Measurements from ENCODE around the gene LANCL2.

LANCL2 gene, protein sequence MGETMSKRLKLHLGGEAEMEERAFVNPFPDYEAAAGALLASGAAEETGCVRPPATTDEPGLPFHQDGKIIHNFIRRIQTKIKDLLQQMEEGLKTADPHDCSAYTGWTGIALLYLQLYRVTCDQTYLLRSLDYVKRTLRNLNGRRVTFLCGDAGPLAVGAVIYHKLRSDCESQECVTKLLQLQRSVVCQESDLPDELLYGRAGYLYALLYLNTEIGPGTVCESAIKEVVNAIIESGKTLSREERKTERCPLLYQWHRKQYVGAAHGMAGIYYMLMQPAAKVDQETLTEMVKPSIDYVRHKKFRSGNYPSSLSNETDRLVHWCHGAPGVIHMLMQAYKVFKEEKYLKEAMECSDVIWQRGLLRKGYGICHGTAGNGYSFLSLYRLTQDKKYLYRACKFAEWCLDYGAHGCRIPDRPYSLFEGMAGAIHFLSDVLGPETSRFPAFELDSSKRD

DNA sequence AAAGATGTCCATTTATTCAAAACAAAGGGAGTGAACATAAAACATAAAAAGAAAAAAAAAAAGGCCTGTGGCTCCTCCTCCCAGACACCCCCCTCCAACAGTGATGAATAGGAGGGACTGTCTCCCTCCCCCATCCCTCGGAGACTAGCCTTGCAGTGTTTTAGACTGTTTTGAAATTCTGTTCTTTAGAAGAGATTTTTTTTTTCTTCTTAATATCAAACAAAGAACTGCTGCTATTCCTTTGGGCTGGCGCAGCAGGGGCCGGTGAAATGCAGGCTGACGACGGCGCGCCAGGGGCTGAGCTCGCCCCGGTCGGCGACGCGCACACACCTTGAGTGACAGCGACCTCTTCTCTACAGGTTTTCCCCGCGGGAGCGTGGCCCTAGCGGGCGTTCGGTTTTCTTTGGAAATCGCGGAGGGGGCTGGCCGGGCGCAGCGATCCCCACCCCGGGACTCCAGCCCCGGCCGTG, at the start of gene LANCL2:
TSS of gene LANCL2 (plus strand) at position 133 of the 470 bp plus-strand sequence. CDS start 689 bp downstream, outside the sequence.
- H3K9me3 Mint-ChIP-seq: no peaks in the 10 kb centered on the region
- H3K27ac Mint-ChIP-seq: peak within 1 kb of the TSS; percentile 94
- peaks cover 10% of the 10 kb centered on the region for H3K36me3 Mint-ChIP-seq
- CTCF ChIA-PET: no interaction called here
- H3K27me3 Mint-ChIP-seq: peaks cover 5% of the 10 kb centered on the region
- peak within 1 kb of the TSS; percentile 85 for H3K4me3 Mint-ChIP-seq
- no peak for DNase-seq
- peaks cover 30% of the 10 kb centered on the region for H3K4me1 Mint-ChIP-seq

DNA sequence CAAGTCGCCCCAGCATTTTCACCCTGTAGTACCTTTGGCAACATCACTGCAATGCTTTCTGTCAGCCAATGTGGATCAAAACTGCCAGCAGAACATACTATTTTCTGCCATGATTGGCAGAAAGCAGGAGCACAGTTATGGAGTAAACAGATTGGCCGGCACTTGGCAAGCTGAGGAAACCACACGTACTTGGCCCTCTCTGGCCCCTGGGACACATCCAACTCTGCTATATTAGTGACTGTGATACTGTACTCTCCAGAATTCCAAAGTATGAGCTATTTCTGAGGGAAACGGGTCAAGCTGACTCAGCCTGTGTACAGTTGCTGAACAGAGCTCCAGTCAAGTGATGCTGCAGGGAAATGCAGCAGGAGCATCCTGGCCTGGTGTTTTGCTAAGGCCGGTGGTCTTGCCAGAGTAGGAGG, 39.8 kb upstream of the LANCL2 start:
- H3K4me3 Mint-ChIP-seq: no peak overlapping the region
- no peaks in the 10 kb centered on the region for H3K4me1 Mint-ChIP-seq
- CTCF ChIA-PET: no interaction called here
- no peaks in the 10 kb centered on the region for H3K9me3 Mint-ChIP-seq
- no peaks in the 10 kb centered on the region for H3K36me3 Mint-ChIP-seq
- H3K27me3 Mint-ChIP-seq: peaks cover 14% of the 10 kb centered on the region
- no peak overlapping the region for H3K27ac Mint-ChIP-seq
- no peak for DNase-seq

DNA sequence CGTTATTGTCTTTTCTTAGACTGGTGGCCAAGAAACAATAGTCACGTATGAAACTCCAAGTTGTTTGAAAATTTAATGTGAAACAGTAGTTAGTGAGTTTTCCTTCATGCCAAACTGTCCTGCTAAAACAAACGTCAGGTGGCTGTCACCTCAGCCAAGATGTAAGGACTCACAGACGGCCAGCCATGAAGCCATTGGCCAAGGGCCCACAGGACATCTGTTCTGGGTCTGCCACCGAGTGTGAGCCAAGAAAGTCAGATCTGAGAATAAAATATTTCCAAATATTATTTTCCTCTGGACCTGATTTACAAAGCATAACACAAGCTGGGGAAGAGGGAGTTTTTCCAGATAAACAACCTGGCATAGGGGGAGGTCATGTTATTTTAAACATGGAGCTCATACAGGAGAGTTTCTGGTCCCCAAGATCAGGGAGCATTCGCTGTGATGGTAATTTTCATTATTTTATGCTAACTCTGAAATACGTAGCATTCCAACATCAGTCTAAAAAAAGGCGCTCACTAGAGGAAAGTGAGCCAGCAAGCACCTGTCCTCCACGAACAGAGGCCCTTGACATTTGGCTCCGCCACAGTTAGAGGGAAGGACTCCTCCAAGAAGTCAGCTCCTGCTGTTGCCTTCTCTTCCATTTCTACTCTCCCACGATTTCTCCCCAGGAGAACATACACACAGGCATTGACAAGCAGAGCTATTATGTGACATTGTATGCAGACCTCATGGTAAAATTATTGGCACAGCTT, 38.9 kb upstream of the LANCL2 start:
- no peak overlapping the region for H3K27ac Mint-ChIP-seq
- no peaks in the 10 kb centered on the region for H3K4me1 Mint-ChIP-seq
- CTCF ChIA-PET: no interaction called here
- no peak for DNase-seq
- no peak overlapping the region for H3K4me3 Mint-ChIP-seq
- no peaks in the 10 kb centered on the region for H3K9me3 Mint-ChIP-seq
- H3K27me3 Mint-ChIP-seq: peaks cover 21% of the 10 kb centered on the region
- no peaks in the 10 kb centered on the region for H3K36me3 Mint-ChIP-seq

DNA sequence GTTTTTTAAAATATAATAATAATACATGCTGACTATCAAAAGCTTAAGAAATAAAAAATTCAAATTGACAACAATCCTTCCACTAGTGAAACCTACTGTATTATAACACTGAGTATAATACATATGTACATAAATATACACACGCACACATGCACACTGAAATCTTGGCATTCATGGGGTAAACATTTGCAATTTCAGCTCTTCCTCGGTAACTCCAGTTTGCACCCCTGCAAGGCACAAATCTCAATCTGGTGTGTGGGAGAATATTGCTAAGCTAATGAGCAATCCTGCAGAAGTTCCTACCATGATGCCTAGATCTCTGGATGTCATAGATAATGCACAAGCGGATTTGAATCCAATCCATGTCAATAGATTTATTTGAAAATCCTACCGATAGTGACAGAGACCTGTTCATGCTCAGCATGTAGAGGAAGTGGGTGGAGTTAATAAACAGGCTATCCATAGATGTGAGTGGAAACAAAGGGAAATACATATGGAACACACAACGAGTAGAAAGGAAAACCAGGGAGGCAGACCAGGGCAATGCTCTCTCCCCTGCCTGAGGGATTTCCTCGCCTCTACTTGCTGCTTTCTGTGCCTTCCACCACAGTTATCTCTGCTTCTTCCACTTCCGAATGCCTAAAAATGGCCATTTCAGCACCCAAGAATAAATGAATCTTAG, 38.1 kb upstream of the LANCL2 start:
- no peak overlapping the region for H3K4me3 Mint-ChIP-seq
- DNase-seq: no peak
- no peaks in the 10 kb centered on the region for H3K4me1 Mint-ChIP-seq
- H3K27ac Mint-ChIP-seq: no peak overlapping the region
- peaks cover 22% of the 10 kb centered on the region for H3K27me3 Mint-ChIP-seq
- no peaks in the 10 kb centered on the region for H3K36me3 Mint-ChIP-seq
- no peaks in the 10 kb centered on the region for H3K9me3 Mint-ChIP-seq
- CTCF ChIA-PET: no interaction called here

DNA sequence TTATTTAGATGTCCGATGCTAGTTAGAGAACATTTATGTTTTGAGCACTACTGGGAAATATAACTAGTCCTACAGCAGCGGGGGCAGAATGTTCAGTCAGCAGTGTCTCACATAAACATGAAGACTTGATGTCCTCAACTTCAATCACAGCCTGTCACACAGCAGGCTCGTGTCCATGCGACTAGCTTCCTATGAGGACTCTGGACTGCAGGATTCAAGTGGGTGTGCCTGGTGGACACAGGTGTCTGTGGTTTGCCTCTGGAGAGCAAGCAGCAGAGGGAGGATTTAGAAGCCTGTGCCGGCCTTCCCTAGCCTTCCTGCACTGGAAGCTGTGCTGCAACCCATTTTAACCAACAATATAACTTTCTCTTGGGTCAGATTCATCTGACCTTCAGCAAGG, 30.0 kb upstream of the LANCL2 start:
- CTCF ChIA-PET: no interaction called here

DNA sequence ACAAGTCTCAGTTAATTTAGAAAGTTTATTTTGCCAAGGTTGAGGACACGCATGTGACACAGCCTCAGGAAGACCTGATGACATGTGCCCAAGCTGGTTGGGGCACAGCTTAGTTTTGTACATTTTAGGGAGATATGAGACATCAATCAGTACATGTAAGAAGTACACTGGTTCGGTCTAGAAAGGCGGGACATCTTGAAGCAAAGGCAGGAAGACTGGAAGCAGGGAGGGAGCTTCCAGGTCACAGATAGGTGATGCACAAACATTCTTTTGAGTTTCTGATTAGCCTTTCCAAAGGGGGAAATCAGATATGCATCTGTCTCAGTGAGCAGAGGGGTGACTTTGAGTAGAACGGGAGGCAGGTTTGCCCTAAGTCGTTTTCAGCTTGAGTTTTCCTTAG, 29.4 kb upstream of the LANCL2 start:
- no peak overlapping the region for H3K27ac Mint-ChIP-seq
- H3K4me1 Mint-ChIP-seq: no peaks in the 10 kb centered on the region
- H3K36me3 Mint-ChIP-seq: no peaks in the 10 kb centered on the region
- H3K27me3 Mint-ChIP-seq: peaks cover 9% of the 10 kb centered on the region
- CTCF ChIA-PET: interaction anchor here (1.7 kb wide), 1 partner anchor 21 kb away, joined by 3 read pairs; no protein-coding TSS in a partner anchor
- DNase-seq: no peak
- no peak overlapping the region for H3K4me3 Mint-ChIP-seq
- no peaks in the 10 kb centered on the region for H3K9me3 Mint-ChIP-seq

More for the DNA sequence above, 30.0 kb upstream of the LANCL2 start:
- Mint-ChIP-seq H3K4me3 (no peak overlapping the region), H3K36me3 (no peaks in the 10 kb centered on the region), H3K4me1 (no peaks in the 10 kb centered on the region), H3K9me3 (no peaks in the 10 kb centered on the region), H3K27me3 (peaks cover 12% of the 10 kb centered on the region), H3K27ac (no peak overlapping the region)
- no peak for DNase-seq

DNA sequence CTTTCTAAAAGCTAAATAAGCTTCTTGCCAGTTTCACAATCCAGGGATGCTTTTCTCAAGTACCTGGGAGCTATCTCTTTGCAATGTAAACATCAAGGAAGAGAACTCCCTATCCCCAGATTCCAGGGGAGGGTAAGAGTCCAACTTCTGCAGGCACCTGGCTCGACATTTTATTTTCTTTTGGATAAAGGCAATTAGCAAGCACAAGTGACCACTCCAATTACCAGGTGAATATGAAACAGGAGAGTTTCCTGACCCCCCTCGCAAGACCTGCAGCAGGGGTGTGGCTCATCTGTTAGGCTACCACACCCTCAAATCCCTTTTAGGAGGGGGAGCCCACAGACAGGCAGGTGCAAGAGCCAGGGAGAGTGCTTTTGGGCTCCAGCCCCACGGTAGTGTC, 28.6 kb upstream of the LANCL2 start:
- CTCF ChIA-PET: interaction anchor here (0.5 to 1.7 kb wide), 2 partner anchors 15 to 21 kb away, joined by 3 read pairs; no protein-coding TSS in a partner anchor
- Mint-ChIP-seq H3K9me3 (no peaks in the 10 kb centered on the region), H3K4me1 (no peaks in the 10 kb centered on the region), H3K36me3 (no peaks in the 10 kb centered on the region), H3K27me3 (peaks cover 3% of the 10 kb centered on the region), H3K27ac (no peak overlapping the region), H3K4me3 (no peak overlapping the region)
- DNase-seq: no peak

DNA sequence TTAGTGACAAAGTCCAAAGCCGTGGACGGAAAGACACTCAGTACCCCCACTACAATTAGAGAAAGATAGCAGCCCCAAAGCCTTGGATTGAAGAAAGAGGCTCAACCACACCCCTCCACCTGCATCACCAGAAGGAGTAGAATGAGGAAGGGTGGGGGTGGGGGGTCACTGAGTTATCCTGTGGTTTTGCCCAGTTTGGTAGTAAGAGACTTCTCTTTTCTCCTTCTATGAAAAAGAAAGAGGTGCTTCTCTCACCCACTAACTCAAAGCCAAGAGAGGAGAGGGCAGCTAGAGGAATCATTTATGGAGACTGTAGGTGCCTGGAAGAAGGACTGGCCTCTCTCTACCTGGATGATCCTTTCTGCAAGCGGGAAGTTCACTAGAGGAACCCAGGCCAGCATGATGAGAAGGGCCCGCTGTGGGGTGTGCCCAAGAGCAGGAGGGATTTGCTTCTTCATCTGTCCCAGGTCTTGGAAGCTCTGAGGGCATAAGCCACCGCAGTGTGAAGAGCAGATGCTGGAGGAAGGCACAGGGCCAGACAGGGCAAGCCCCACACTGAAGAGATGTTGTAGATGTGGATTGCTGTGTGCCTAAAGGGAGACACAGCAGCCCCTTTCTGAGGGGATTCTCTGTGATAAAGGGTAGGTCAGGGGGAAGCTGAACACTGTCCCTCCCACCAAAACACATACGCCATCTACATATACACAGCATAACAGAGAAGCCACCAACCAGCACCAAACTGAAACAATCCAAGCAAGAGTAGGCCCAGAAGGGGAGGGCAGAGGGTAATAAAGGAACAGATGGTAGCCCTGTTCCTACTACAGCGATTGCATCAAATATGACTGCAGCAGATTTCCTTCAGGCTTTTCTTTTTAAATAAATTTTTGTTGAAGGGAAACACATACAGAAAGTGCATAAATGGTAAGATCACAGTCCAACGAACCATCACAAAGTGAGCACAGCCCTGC, 25.8 kb upstream of the LANCL2 start:
- H3K27ac Mint-ChIP-seq: no peak overlapping the region

DNA sequence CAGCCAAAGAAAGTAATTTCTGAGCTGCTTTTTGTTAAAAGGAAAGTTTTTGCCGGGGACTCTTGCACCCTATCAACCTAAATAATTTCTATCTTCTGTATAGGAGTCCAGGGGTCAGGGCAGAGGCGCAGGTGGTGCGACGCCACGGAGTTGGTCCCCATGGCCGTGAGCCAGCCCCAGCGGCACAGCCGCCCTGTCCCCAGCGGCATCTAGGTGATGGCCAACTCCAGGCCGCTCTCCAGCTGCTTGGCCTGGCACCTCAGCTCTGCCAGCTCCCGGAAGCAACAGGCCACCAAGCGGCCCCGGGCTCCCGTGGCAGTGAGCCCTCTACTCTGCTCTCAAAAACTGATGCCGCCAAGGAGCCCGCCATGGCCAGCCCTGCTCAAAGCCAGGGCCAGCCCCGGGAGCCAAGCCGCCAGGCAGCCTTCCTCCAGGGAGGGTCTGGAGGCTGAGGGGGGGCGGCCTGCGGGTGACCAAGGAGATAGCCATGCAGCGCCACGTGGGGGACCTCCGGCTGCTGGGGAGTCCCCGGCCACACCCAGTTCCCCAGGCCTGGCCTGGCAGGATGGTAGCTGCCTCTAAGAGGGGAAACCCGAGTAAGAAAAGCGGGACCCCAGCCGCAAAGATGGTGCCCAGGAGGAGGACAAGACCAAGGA, 22.8 kb upstream of the LANCL2 start:
- H3K9me3 Mint-ChIP-seq: peaks cover 3% of the 10 kb centered on the region
- no peak for DNase-seq
- CTCF ChIA-PET: no interaction called here
- no peak overlapping the region for H3K4me3 Mint-ChIP-seq
- H3K27ac Mint-ChIP-seq: no peak overlapping the region
- H3K4me1 Mint-ChIP-seq: no peaks in the 10 kb centered on the region
- H3K27me3 Mint-ChIP-seq: no peaks in the 10 kb centered on the region
- H3K36me3 Mint-ChIP-seq: no peaks in the 10 kb centered on the region

More for the DNA sequence above, 25.8 kb upstream of the LANCL2 start:
- Mint-ChIP-seq H3K4me3 (no peak overlapping the region), H3K9me3 (peaks cover 3% of the 10 kb centered on the region), H3K4me1 (no peaks in the 10 kb centered on the region), H3K27me3 (peaks cover 3% of the 10 kb centered on the region), H3K36me3 (no peaks in the 10 kb centered on the region)
- CTCF ChIA-PET: no interaction called here
- DNase-seq: no peak

DNA sequence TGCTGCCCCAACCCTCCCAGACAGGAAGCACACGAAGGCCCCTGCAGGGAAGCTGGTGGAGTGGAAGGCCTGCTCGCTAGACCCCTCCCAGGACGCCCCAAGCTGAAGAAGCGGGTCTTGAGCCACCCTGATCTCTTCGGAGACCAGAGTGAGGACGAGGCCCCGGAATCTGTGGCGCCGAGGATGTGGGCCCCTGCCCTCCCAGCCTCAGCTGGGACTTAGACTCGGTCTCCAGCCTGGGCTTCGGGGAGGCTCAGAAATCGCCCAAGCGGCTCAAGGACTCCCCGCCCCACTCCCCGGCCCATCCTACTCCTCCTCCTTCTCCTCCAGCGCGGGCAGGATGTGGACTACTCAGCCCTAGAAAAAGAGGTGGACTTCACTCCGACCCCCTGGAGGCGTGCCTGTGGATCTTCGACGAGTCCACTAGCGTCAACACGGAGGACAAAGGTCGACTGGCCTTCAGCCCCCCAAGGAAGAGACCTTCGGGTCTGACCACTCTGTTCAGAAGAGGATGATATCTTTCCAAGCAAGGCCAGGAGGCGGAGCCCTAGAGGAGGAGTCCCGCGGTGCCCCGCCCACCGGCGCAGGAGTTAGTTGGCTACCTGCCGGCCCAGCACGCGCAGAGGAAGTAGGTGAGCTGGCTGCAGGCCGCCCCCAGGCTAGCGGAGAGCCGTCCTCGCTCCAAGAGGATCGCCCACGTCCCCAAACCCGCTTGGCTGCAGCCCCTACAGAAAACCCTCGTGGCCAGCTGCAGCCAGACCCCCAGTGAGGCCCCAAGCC, 21.9 kb upstream of the LANCL2 start:
- no peaks in the 10 kb centered on the region for H3K36me3 Mint-ChIP-seq
- no peak for DNase-seq
- no peak overlapping the region for H3K27ac Mint-ChIP-seq
- H3K4me3 Mint-ChIP-seq: no peak overlapping the region
- CTCF ChIA-PET: no interaction called here
- peaks cover 3% of the 10 kb centered on the region for H3K9me3 Mint-ChIP-seq
- H3K4me1 Mint-ChIP-seq: no peaks in the 10 kb centered on the region
- no peaks in the 10 kb centered on the region for H3K27me3 Mint-ChIP-seq

DNA sequence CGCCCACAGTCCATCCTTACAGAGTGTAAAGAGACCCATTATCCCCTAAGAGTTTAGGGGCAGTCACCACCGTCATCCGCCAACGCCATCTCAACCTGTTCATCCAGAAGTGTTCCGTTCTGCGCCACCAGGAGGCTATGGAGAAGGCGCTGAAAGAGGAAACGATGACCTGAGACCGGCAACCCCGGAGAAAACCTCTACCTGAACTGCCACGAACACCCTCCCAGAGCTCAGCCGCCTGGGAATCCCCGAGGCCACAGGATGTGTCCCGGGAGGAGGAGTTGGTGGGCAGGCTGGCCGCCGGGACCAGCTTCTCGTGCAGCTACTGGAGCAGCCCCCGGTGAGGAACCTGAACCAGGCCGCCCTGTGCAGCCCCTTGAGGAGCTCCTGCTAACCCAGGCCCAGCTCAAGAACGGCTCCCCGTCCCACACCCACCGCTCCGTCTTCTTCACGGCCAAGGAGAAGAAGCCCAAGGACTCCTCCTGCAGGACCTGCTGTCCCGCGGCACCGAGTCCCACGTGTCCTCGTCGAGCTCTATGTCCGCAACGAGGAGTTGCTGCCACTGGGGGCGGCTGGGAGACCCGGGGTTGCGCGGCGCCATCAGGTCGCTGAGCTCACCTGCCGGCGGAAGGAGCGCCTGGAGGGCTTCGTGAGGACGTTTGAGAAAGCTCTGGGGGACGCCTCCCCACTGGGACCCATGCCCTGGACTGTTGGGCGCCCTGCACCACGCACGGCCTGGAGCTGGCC, 21.1 kb upstream of the LANCL2 start:
- H3K27me3 Mint-ChIP-seq: peaks cover 4% of the 10 kb centered on the region
- H3K27ac Mint-ChIP-seq: no peak overlapping the region
- no peaks in the 10 kb centered on the region for H3K36me3 Mint-ChIP-seq
- no peaks in the 10 kb centered on the region for H3K4me1 Mint-ChIP-seq
- no peak for DNase-seq
- CTCF ChIA-PET: no interaction called here
- H3K4me3 Mint-ChIP-seq: no peak overlapping the region
- peaks cover 3% of the 10 kb centered on the region for H3K9me3 Mint-ChIP-seq

DNA sequence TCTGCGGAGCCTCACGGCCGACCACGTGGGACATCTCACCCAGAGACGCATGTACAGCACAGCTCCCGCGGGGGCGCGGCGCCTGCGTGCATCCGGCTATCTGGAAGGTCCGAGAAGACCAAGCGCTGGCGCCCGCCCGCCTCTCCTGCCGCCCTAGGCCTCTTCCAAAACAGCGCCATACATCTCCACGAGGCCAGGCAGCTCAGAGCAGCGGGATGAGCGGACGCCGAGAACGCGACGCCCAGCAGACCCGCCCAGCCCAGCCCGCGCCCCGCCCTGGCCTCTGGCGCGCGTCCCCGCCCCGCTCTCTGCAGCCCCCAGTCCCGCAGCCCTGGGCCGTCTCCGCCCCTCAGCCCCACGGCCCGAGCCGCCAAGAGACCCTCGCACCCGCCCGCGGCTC, 20.3 kb upstream of the LANCL2 start:
- H3K36me3 Mint-ChIP-seq: no peaks in the 10 kb centered on the region
- H3K4me1 Mint-ChIP-seq: no peaks in the 10 kb centered on the region
- H3K4me3 Mint-ChIP-seq: no peak overlapping the region
- H3K27me3 Mint-ChIP-seq: peaks cover 4% of the 10 kb centered on the region
- CTCF ChIA-PET: no interaction called here
- no peak overlapping the region for H3K27ac Mint-ChIP-seq
- H3K9me3 Mint-ChIP-seq: peaks cover 3% of the 10 kb centered on the region
- no peak for DNase-seq

All from activated naive CD4-positive, alpha-beta T cell treated with anti-CD3 and anti-CD28 coated beads, Interleukin-2, amount 10 ng/mL, durations not matched to agents 7 days and 5 days (primary cell).